Breast epithelium (tissue), 3 donors: ENCODE measurements around the gene WFDC12.

Experiments
- POLR2A ChIP-seq: fragments of 450-650 bp; IDR thresholded peaks from one replicate; pipeline ENCODE4 v1.6.1; 2016; ENCODE audit warnings: antibody characterized with exemption, mild to moderate bottlenecking, moderate library complexity
- POLR2AphosphoS5 ChIP-seq, 3 donors: sonication (generic); formaldehyde crosslinking; IDR thresholded peaks; one replicate each; pipeline ENCODE4 v1.6.1; 2017; ENCODE audit warnings: antibody characterized with exemption in 3 of 3
- TF ChIP-seq, protein P1 (sequence below), 3 donors: fragments of 450-650 bp; IDR thresholded peaks; one replicate each; pipeline ENCODE4 v1.5.1; 2016 to 2017; ENCODE audit warnings: antibody characterized with exemption in 3 of 3, mild to moderate bottlenecking in 3 of 3, moderate library complexity in 3 of 3

DNA sequence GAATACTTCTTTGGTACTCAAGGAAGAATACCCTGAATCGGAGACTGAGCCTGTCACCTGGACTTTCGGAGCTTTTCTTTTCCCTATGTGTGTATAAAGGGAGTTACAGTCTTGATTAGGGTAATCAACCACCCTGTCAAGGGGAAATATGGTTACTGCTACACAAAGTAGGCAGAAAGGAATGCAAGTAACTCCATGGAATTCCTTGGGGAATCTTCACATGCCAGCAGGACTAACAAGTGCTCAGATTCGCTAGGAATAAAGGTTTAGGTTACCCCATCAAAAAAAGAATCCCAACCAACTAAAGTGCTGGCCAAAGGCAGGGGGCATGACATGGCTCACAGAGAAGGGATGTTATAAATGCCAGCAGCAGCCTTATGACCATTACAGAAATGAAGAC is 33.8 kb downstream of the WFDC12 start:
- TF ChIP-seq, protein P1, sequence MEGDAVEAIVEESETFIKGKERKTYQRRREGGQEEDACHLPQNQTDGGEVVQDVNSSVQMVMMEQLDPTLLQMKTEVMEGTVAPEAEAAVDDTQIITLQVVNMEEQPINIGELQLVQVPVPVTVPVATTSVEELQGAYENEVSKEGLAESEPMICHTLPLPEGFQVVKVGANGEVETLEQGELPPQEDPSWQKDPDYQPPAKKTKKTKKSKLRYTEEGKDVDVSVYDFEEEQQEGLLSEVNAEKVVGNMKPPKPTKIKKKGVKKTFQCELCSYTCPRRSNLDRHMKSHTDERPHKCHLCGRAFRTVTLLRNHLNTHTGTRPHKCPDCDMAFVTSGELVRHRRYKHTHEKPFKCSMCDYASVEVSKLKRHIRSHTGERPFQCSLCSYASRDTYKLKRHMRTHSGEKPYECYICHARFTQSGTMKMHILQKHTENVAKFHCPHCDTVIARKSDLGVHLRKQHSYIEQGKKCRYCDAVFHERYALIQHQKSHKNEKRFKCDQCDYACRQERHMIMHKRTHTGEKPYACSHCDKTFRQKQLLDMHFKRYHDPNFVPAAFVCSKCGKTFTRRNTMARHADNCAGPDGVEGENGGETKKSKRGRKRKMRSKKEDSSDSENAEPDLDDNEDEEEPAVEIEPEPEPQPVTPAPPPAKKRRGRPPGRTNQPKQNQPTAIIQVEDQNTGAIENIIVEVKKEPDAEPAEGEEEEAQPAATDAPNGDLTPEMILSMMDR (IDR thresholded peaks at IDR 0.05) = no peak
- TF ChIP-seq POLR2A = no peak
- no peak for TF ChIP-seq POLR2AphosphoS5 (IDR thresholded peaks at IDR 0.05)
